IgD-negative memory B cell (primary cell): ENCODE measurements around the gene ITGA3. TPM values are rescaled to one million over a fixed set of nuclear protein-coding genes. Genes with fewer than 3 reads are reported as not detected.

Experiments
- H3K27ac Mint-ChIP-seq, 3 donors: one replicate each; pipeline ENCODE4 v1.8.0; 2020 to 2022; ENCODE audit warnings: mild to moderate bottlenecking in 3 of 3, mixed read lengths in 3 of 3, moderate library complexity in 1 of 3
- H3K27me3 Mint-ChIP-seq: one replicate; pipeline ENCODE4 v1.8.0; 2021; ENCODE audit warnings: mixed read lengths
- H3K36me3 Mint-ChIP-seq: one replicate; pipeline ENCODE4 v1.8.0; 2020; ENCODE audit warnings: mild to moderate bottlenecking, mixed read lengths
- H3K4me1 Mint-ChIP-seq, 3 donors: one replicate each; pipeline ENCODE4 v1.8.0; 2020 to 2022; ENCODE audit warnings: mixed read lengths in 3 of 3, mild to moderate bottlenecking in 1 of 3
- H3K4me3 Mint-ChIP-seq, 4 donors: one replicate each; pipeline ENCODE4 v1.8.0; 2020 to 2022; ENCODE audit warnings: mild to moderate bottlenecking in 4 of 4, mixed read lengths in 4 of 4, moderate library complexity in 3 of 4
- H3K9me3 Mint-ChIP-seq, 3 donors: one replicate each; pipeline ENCODE4 v1.8.0; 2020 to 2021; ENCODE audit warnings: mixed read lengths in 3 of 3, mild to moderate bottlenecking in 1 of 3
- polyA plus RNA-seq: library from polyadenylated mRNA; unstranded; fragments of 300-500 nt; fragmentation: Illumina TruSeq; gene quantifications from one replicate; pipeline ENCODE4 v1.2.3, GENCODE V29; 2021

ITGA3 gene
- polyA plus RNA-seq, 1 donor from 2014 or later: 4.0 TPM

- no peaks in the 10 kb centered on the region for H3K9me3 Mint-ChIP-seq
- peaks cover 8% of the 10 kb centered on the region for H3K36me3 Mint-ChIP-seq
- peaks cover 0 to 7% (median 2%) of the 10 kb centered on the region in 3 donors for H3K4me1 Mint-ChIP-seq
- no peak overlapping the region for H3K27ac Mint-ChIP-seq
- H3K4me3 Mint-ChIP-seq: no peak overlapping the region
- H3K27me3 Mint-ChIP-seq: no peaks in the 10 kb centered on the region
Measured at GRCh38 chr17:50064253-50065001, 8.5 kb downstream of the ITGA3 start.

- Mint-ChIP-seq H3K4me3 (no peak overlapping the region), H3K27ac (no peak overlapping the region), H3K9me3 (no peaks in the 10 kb centered on the region), H3K27me3 (no peaks in the 10 kb centered on the region), H3K4me1 (peaks cover 0 to 6% (median 0%) of the 10 kb centered on the region in 3 donors), H3K36me3 (peaks cover 8% of the 10 kb centered on the region)
Measured at GRCh38 chr17:50065056-50065455, 9.1 kb downstream of the ITGA3 start.

- no peaks in the 10 kb centered on the region for H3K9me3 Mint-ChIP-seq
- H3K36me3 Mint-ChIP-seq: peaks cover 12% of the 10 kb centered on the region
- no peak overlapping the region for H3K27ac Mint-ChIP-seq
- peaks cover 0 to 4% (median 3%) of the 10 kb centered on the region in 3 donors for H3K4me1 Mint-ChIP-seq
- no peaks in the 10 kb centered on the region for H3K27me3 Mint-ChIP-seq
- H3K4me3 Mint-ChIP-seq: no peak overlapping the region
Measured at GRCh38 chr17:50066995-50067394, 11.1 kb downstream of the ITGA3 start.

GRCh38 chr17:50067996-50068395 is 12.1 kb downstream of the ITGA3 start:
- H3K4me1 Mint-ChIP-seq: peaks cover 0 to 4% (median 3%) of the 10 kb centered on the region in 3 donors
- no peak overlapping the region for H3K27ac Mint-ChIP-seq
- no peaks in the 10 kb centered on the region for H3K9me3 Mint-ChIP-seq
- H3K27me3 Mint-ChIP-seq: no peaks in the 10 kb centered on the region
- no peak overlapping the region for H3K4me3 Mint-ChIP-seq
- H3K36me3 Mint-ChIP-seq: peaks cover 12% of the 10 kb centered on the region

- H3K36me3 Mint-ChIP-seq: peaks cover 11% of the 10 kb centered on the region
Measured at GRCh38 chr17:50070908-50071680, 15.2 kb downstream of the ITGA3 start.

GRCh38 chr17:50071692-50072091 is 15.8 kb downstream of the ITGA3 start:
- no peak overlapping the region for H3K4me3 Mint-ChIP-seq
- peaks cover 11% of the 10 kb centered on the region for H3K36me3 Mint-ChIP-seq
- H3K4me1 Mint-ChIP-seq: peaks cover 0 to 4% (median 0%) of the 10 kb centered on the region in 3 donors
- H3K27me3 Mint-ChIP-seq: no peaks in the 10 kb centered on the region
- H3K27ac Mint-ChIP-seq: peak overlapping the region in 1 of 3 donors; percentile 6
- no peaks in the 10 kb centered on the region for H3K9me3 Mint-ChIP-seq

More at GRCh38 chr17:50070908-50071680, 15.2 kb downstream of the ITGA3 start:
- H3K27ac Mint-ChIP-seq: peak overlapping the region in 1 of 3 donors; percentile 6
- H3K4me3 Mint-ChIP-seq: no peak overlapping the region
- H3K9me3 Mint-ChIP-seq: no peaks in the 10 kb centered on the region
- H3K27me3 Mint-ChIP-seq: no peaks in the 10 kb centered on the region
- H3K4me1 Mint-ChIP-seq: peaks cover 0 to 4% (median 0%) of the 10 kb centered on the region in 3 donors

GRCh38 chr17:50072130-50072529 is 16.2 kb downstream of the ITGA3 start:
- no peaks in the 10 kb centered on the region for H3K9me3 Mint-ChIP-seq
- H3K36me3 Mint-ChIP-seq: peaks cover 11% of the 10 kb centered on the region
- peaks cover 0 to 4% (median 0%) of the 10 kb centered on the region in 3 donors for H3K4me1 Mint-ChIP-seq
- no peak overlapping the region for H3K4me3 Mint-ChIP-seq
- H3K27ac Mint-ChIP-seq: no peak overlapping the region
- H3K27me3 Mint-ChIP-seq: no peaks in the 10 kb centered on the region

GRCh38 chr17:50072925-50073324 is 17.0 kb downstream of the ITGA3 start:
- Mint-ChIP-seq H3K27me3 (no peaks in the 10 kb centered on the region), H3K27ac (no peak overlapping the region), H3K4me3 (no peak overlapping the region), H3K36me3 (peaks cover 11% of the 10 kb centered on the region), H3K9me3 (no peaks in the 10 kb centered on the region), H3K4me1 (peaks cover 0 to 4% (median 0%) of the 10 kb centered on the region in 3 donors)

- H3K4me1 Mint-ChIP-seq: peaks cover 0 to 4% (median 0%) of the 10 kb centered on the region in 3 donors
Measured at GRCh38 chr17:50074227-50074626, 18.3 kb downstream of the ITGA3 start.

GRCh38 chr17:50075446-50076032 is 19.6 kb downstream of the ITGA3 start:
- H3K4me1 Mint-ChIP-seq: peaks cover 8 to 14% (median 10%) of the 10 kb centered on the region in 3 donors

More at GRCh38 chr17:50074227-50074626, 18.3 kb downstream of the ITGA3 start:
- H3K9me3 Mint-ChIP-seq: no peaks in the 10 kb centered on the region
- H3K4me3 Mint-ChIP-seq: no peak overlapping the region
- peaks cover 7% of the 10 kb centered on the region for H3K36me3 Mint-ChIP-seq
- no peaks in the 10 kb centered on the region for H3K27me3 Mint-ChIP-seq
- no peak overlapping the region for H3K27ac Mint-ChIP-seq

GRCh38 chr17:50076221-50076590 is 20.3 kb downstream of the ITGA3 start:
- Mint-ChIP-seq H3K36me3 (peaks cover 4% of the 10 kb centered on the region), H3K9me3 (no peaks in the 10 kb centered on the region), H3K27ac (no peak overlapping the region), H3K27me3 (peaks cover 2% of the 10 kb centered on the region), H3K4me3 (no peak overlapping the region), H3K4me1 (peaks cover 12 to 20% (median 16%) of the 10 kb centered on the region in 3 donors)

More at GRCh38 chr17:50075446-50076032, 19.6 kb downstream of the ITGA3 start:
- Mint-ChIP-seq H3K9me3 (no peaks in the 10 kb centered on the region), H3K27ac (no peak overlapping the region), H3K36me3 (peaks cover 6% of the 10 kb centered on the region), H3K4me3 (peak overlapping the region in 2 of 4 donors; percentile 41 to 52), H3K27me3 (peaks cover 2% of the 10 kb centered on the region)

GRCh38 chr17:50076591-50077235 is 20.8 kb downstream of the ITGA3 start:
- H3K36me3 Mint-ChIP-seq: no peaks in the 10 kb centered on the region
- H3K27me3 Mint-ChIP-seq: peaks cover 2% of the 10 kb centered on the region

GRCh38 chr17:50078430-50078829 is 22.5 kb downstream of the ITGA3 start:
- H3K27me3 Mint-ChIP-seq: peaks cover 2% of the 10 kb centered on the region
- H3K36me3 Mint-ChIP-seq: peaks cover 2% of the 10 kb centered on the region
- peaks cover 16 to 22% (median 21%) of the 10 kb centered on the region in 3 donors for H3K4me1 Mint-ChIP-seq
- H3K9me3 Mint-ChIP-seq: no peaks in the 10 kb centered on the region
- peak overlapping the region in 1 of 3 donors; percentile 24 for H3K27ac Mint-ChIP-seq
- H3K4me3 Mint-ChIP-seq: peak overlapping the region in 1 of 4 donors; percentile 58

More at GRCh38 chr17:50076591-50077235, 20.8 kb downstream of the ITGA3 start:
- Mint-ChIP-seq H3K4me3 (no peak overlapping the region), H3K4me1 (peaks cover 16 to 24% (median 21%) of the 10 kb centered on the region in 3 donors), H3K27ac (no peak overlapping the region), H3K9me3 (no peaks in the 10 kb centered on the region)

- Mint-ChIP-seq H3K9me3 (no peaks in the 10 kb centered on the region), H3K36me3 (peaks cover 2% of the 10 kb centered on the region), H3K27me3 (peaks cover 2% of the 10 kb centered on the region), H3K4me1 (peaks cover 16 to 22% (median 21%) of the 10 kb centered on the region in 3 donors), H3K27ac (no peak overlapping the region), H3K4me3 (peak overlapping the region in 2 of 4 donors; percentile 2 to 63)
Measured at GRCh38 chr17:50079334-50080095, 23.6 kb downstream of the ITGA3 start.
